Right lobe of liver (tissue), 4 donors: ENCODE data around the gene SRPK1.
A peak's percentile ranks its signal among the peaks of the same experiment; 100 is the strongest.

Experiments
- POLR2A ChIP-seq: fragments of 450-650 bp; IDR thresholded peaks from one replicate; pipeline ENCODE4 v1.6.1; 2017; ENCODE audit warnings: antibody characterized with exemption, mild to moderate bottlenecking
- TF ChIP-seq, protein P1 (sequence below), 4 donors: fragments of 200-600 bp in 3 of 4; fragments of 450-650 bp in 1 of 4; IDR thresholded peaks; one replicate each; pipeline versions ENCODE4 v1.5.1 to v1.8.0; 2016 to 2022; ENCODE audit warnings: antibody characterized with exemption in 4 of 4, mild to moderate bottlenecking in 2 of 4
- donor health status: DM: no; HTN: no; CAD: no.
- donor health status: DM: no; HTN: no; CAD: no.
- donor health status: DM: no; HTN: yes; CAD: no.

DNA sequence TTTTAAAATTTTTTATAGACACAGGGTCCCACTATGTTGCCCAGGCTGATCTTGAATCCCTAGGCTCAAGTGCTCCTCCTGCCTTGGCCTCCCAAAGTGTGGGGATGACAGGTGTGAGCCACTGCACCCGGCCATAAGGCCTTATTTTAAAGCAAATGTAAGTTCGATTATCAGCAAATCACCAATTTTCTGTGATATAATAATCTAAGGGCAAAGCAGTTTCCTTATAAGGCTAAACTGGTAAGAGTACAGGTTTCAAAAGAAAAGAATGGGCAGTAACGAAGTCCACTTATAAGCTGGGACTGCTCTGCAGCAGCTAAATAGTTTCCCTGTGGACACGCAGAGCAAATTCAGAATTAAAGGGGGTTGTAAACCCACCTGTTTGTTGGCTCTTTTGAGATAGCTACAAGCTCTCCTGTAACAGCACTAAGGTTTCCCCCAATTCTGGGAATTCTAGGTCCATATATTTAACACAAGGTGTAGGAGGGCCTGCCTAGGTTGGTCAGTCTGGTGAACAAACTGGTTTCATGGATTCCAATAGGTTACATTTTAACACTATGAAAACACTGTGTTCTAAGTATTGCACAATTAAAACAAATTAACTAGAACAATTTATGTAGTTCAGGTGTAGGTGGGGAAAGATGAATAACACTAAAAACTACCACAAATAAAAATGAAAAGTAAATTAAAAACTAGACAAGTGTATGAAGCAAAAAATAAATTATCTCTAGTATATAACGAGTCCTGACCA lies 89.5 kb downstream of the SRPK1 start:
- peak; percentile 33 for TF ChIP-seq POLR2A
- TF ChIP-seq, protein P1, sequence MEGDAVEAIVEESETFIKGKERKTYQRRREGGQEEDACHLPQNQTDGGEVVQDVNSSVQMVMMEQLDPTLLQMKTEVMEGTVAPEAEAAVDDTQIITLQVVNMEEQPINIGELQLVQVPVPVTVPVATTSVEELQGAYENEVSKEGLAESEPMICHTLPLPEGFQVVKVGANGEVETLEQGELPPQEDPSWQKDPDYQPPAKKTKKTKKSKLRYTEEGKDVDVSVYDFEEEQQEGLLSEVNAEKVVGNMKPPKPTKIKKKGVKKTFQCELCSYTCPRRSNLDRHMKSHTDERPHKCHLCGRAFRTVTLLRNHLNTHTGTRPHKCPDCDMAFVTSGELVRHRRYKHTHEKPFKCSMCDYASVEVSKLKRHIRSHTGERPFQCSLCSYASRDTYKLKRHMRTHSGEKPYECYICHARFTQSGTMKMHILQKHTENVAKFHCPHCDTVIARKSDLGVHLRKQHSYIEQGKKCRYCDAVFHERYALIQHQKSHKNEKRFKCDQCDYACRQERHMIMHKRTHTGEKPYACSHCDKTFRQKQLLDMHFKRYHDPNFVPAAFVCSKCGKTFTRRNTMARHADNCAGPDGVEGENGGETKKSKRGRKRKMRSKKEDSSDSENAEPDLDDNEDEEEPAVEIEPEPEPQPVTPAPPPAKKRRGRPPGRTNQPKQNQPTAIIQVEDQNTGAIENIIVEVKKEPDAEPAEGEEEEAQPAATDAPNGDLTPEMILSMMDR (IDR thresholded peaks at IDR 0.05), result no peak
